ENCODE results near the gene SLC29A1. TPM values are rescaled to one million over a fixed set of nuclear protein-coding genes. Genes with fewer than 3 reads are reported as not detected.

SLC29A1 gene
- total RNA-seq, 3 donors from 2014 or later = 12.9 to 140 (median 14.8) TPM

DNA sequence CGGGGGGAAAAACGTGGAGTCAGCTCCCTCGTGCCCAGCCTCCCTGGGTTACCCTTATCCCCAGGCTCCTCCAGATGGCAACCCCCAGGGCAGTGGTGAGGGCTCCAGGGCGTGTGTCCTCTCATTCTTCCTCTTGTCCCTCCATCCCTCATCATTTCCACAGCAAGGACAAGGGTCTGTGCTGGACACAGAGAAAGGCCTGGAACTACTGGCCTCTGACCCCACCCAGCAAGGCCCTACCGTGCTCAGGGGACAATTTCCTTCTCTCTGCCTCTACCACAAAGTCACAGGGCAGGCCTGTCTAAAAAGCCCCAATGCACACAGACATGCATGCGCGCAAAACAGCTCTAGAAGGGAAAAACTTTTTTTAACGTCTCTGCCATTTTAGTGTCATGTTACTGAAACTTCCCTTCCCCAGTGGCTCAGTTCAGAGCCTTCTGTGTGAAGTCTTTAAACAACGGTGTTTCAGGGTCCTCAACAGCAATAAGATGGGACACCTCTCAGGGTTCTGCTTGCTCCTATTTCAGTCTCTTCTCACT, 35.0 kb downstream of the SLC29A1 start:
- ATAC-seq (no peak), DNase-seq (no peak)
- Histone ChIP-seq H3K4me1 (ENCODE audit: low read depth) (peaks cover 22% of the 10 kb centered on the region), H3K36me3 (ENCODE audit: low read depth) (peaks cover 8% of the 10 kb centered on the region), H3K4me3 (no peak overlapping the region), H3K9me3 (no peaks in the 10 kb centered on the region)
- TF ChIP-seq, protein P1, sequence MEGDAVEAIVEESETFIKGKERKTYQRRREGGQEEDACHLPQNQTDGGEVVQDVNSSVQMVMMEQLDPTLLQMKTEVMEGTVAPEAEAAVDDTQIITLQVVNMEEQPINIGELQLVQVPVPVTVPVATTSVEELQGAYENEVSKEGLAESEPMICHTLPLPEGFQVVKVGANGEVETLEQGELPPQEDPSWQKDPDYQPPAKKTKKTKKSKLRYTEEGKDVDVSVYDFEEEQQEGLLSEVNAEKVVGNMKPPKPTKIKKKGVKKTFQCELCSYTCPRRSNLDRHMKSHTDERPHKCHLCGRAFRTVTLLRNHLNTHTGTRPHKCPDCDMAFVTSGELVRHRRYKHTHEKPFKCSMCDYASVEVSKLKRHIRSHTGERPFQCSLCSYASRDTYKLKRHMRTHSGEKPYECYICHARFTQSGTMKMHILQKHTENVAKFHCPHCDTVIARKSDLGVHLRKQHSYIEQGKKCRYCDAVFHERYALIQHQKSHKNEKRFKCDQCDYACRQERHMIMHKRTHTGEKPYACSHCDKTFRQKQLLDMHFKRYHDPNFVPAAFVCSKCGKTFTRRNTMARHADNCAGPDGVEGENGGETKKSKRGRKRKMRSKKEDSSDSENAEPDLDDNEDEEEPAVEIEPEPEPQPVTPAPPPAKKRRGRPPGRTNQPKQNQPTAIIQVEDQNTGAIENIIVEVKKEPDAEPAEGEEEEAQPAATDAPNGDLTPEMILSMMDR (IDR thresholded peaks at IDR 0.05) = no peak
- intact Hi-C loops (cut with DNase I, micrococcal nuclease) = no loop called here

DNA sequence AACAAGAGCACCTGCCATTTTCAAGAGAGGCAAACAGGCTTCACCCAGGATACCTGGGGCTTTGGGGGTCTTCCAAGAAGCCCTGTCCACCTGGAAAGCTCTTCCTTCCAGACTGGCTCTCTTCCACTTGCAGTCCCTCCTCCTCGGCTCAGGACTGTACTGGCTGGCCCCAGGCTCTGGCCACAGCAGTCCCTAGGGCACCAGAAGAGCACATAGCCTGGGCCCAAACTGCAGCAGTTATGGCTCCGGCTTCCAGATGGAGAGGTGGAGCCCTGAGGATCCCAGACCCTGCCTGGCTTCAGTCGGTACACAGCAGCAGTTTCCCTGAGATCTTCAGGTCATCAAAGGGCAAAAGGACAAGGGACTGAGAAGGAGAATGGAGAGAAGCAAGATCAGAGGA, 35.5 kb downstream of the SLC29A1 start:
- DNase-seq (no peak), ATAC-seq (no peak)
- Histone ChIP-seq H3K9me3 (no peaks in the 10 kb centered on the region), H3K4me3 (no peak overlapping the region), H3K4me1 (ENCODE audit: low read depth) (peaks cover 27% of the 10 kb centered on the region), H3K36me3 (ENCODE audit: low read depth) (peaks cover 4% of the 10 kb centered on the region)
- TF ChIP-seq, protein P1 (IDR thresholded peaks at IDR 0.05) = no peak
- intact Hi-C loops (cut with DNase I, micrococcal nuclease) = no loop called here

DNA sequence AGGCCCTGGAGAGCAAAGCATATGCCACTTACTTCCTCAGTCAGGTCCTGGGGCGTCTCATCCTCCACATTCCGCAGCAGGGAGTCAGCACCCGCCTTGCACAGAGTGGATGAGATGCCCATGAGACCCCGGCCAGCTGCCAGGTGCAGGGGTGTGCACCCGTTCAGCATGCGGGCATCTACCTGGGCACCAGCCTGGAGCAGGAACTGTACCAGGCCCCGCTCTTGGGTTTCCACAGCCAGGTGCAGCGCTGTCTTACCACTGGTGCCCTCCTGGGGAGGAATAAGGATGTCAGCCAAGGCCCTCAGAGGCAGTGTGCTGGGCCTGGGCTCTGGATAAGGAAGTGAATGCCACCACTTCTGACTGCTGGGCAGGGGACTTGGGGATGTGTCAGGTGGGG, 36.6 kb downstream of the SLC29A1 start:
- no peaks in the 10 kb centered on the region for H3K9me3 ChIP-seq
- intact Hi-C loops (cut with DNase I, micrococcal nuclease) = no loop called here
- ATAC-seq = no peak
- no peaks in the 10 kb centered on the region for H3K36me3 ChIP-seq (ENCODE audit: low read depth)
- TF ChIP-seq, protein P1 (IDR thresholded peaks at IDR 0.05) = no peak
- no peak overlapping the region for H3K4me3 ChIP-seq
- peaks cover 33% of the 10 kb centered on the region for H3K4me1 ChIP-seq (ENCODE audit: low read depth)
- no peak for DNase-seq

DNA sequence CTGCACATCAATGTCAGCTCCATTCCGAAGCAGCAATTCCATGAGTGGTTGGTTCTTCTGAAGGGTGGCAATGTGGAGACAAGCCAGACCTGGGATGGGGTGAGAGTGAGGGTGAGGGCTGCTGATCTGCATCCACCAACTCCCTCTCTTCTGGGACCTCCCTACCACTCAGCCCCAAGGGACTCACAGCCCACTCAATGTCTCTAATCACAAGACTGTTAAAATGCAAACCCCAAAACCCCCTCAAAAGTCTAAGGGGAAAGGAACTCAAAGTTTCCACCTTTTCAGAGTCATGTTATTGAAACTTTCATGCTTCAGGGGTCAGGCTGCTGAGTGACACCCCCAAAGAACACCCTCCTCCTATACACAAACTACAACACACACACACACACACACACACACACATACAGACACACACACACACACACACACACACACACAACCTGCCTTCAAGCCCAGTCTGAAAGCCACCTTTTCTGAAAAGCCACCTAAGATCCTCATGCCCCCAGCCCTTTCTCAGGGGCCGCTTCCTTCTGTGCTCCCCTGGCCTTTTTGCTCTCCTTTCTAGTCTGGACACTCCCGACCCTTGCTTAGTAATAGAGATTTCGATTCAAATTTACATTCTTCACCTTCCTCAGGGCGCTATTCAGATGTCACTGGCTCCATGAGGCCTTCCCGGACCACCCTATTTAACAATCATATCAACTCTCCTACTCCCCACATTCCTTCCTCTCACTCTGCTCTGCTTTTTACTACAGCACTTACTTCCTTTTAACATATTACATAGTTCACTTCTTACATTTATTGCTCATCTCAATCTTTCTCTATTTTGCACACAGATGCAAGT, 37.3 kb downstream of the SLC29A1 start:
- intact Hi-C loops (cut with DNase I, micrococcal nuclease) = no loop called here
- DNase-seq = no peak
- peaks cover 33% of the 10 kb centered on the region for H3K4me1 ChIP-seq (ENCODE audit: low read depth)

DNA sequence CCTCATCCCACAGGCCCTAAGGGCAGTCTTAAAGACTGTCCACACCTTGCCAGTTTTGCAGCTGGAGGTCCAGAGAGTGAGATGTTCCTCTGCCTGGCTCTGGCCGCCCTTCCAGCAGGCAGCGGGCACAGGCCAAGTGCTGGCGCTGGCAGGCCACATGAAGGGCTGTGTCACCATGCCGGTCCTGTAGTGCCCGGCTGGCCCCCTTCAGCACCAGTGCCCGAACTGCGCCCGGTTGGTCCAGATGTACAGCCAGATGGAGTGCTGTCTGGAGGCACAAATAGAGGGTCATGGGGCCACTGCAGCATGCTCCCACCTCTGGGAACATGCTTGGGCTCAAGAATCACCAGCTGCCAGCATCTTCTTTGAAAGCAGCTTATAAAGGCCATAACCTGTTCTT, 38.2 kb downstream of the SLC29A1 start:
- no peaks in the 10 kb centered on the region for H3K36me3 ChIP-seq (ENCODE audit: low read depth)
- ATAC-seq = no peak
- TF ChIP-seq, protein P1 (IDR thresholded peaks at IDR 0.05) = no peak
- H3K4me3 ChIP-seq = no peak overlapping the region
- intact Hi-C loops (cut with DNase I, micrococcal nuclease) = no loop called here
- H3K9me3 ChIP-seq = no peaks in the 10 kb centered on the region
- H3K4me1 ChIP-seq (ENCODE audit: low read depth) = peaks cover 24% of the 10 kb centered on the region
- DNase-seq = no peak

More for the DNA sequence above, 37.3 kb downstream of the SLC29A1 start:
- TF ChIP-seq, protein P1 (IDR thresholded peaks at IDR 0.05) = no peak
- no peak for ATAC-seq
- Histone ChIP-seq H3K9me3 (no peaks in the 10 kb centered on the region), H3K4me3 (no peak overlapping the region), H3K36me3 (ENCODE audit: low read depth) (no peaks in the 10 kb centered on the region)

Measured in mucosa of descending colon (tissue), 3 donors.